Fibroblast of villous mesenchyme (primary cell): ENCODE measurements around the gene KATNBL1. TPM values are rescaled to one million over a fixed set of nuclear protein-coding genes. Genes with fewer than 3 reads are reported as not detected.

ENCODE experiments used
- DNase-seq: peaks from one replicate; pipeline ENCODE4 v3.0.0-alpha.2; 2010; ENCODE audit warnings: low read depth
- H3K4me3 ChIP-seq: 2 replicates; pipeline ENCODE4 v1.5.1; 2011; ENCODE audit warnings: low read depth, mild to moderate bottlenecking, low read length
- CTCF ChIP-seq: IDR thresholded peaks from 2 replicates; pipeline ENCODE4 v1.5.1; 2012; ENCODE audit warnings: low read depth, mild to moderate bottlenecking, low read length; ENCODE audit not compliant: insufficient read depth
- total RNA-seq: library from RNA; depleted of rRNA; stranded (reverse); fragments of >200 nt; gene quantifications from 2 replicates; pipeline ENCODE4 v1.2.3, GENCODE V29; 2012

Gene KATNBL1, protein sequence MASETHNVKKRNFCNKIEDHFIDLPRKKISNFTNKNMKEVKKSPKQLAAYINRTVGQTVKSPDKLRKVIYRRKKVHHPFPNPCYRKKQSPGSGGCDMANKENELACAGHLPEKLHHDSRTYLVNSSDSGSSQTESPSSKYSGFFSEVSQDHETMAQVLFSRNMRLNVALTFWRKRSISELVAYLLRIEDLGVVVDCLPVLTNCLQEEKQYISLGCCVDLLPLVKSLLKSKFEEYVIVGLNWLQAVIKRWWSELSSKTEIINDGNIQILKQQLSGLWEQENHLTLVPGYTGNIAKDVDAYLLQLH
- total RNA-seq, result 53.8 and 70.4 TPM in 2 replicates

- peak within 1 kb of the TSS; percentile 80 for H3K4me3 ChIP-seq
- peak; percentile 92 for DNase-seq
- TF ChIP-seq CTCF, result peak; percentile 92
Observed at GRCh38 chr15:34209421-34210282, at the start of gene KATNBL1. Gene KATNBL1, minus strand, starts transcription at chr15:34210096. Its CDS starts 46,420 bp downstream, at chr15:34163676.

DNA sequence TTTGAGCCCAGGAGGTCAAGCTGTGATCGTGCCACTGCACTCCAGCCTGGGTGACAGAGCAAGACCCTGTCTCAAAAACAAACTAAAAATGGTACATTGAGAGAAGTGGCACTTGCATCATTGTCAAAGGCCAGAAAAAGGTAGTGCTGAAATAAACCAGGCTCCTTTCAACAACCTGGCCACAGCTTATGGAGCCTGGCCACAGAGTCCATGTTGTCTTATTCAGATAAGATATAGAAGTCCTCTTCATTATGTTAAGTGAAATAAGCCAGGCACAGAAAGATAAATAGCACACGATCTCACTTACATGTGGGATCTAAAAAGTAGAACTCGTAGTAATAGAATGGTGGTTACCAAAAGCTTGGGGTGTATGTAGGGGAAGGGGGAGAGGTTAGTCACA lies 49.7 kb upstream of the KATNBL1 start:
- no peak for TF ChIP-seq CTCF
- H3K4me3 ChIP-seq, result no peak overlapping the region
- DNase-seq, result no peak

- no peak overlapping the region for H3K4me3 ChIP-seq
- no peak for TF ChIP-seq CTCF
- no peak for DNase-seq
Observed at GRCh38 chr15:34258151-34258550, 48.3 kb upstream of the KATNBL1 start.

GRCh38 chr15:34252545-34252944 lies 42.6 kb upstream of the KATNBL1 start:
- DNase-seq, result no peak
- TF ChIP-seq CTCF, result no peak
- H3K4me3 ChIP-seq, result no peak overlapping the region

DNA sequence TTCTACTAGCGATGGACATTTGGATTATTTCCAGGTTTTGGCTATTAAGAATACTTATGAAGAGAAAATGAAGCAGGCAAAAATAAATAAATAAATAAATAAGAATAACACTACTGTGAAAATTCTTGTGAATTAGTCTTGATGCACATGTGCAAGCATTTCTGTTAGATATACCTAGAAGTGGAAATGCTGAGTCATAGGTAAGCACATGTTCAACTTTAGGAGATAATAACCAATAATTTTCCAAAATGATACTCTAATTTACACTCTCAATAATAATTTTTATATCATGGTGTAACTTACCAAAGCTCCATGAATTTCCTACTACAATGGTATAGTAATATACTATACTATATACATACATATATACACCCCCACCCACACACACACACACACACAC lies 38.3 kb upstream of the KATNBL1 start:
- DNase-seq, result no peak
- TF ChIP-seq CTCF, result no peak
- H3K4me3 ChIP-seq, result no peak overlapping the region

- TF ChIP-seq CTCF, result no peak
- no peak overlapping the region for H3K4me3 ChIP-seq
- no peak for DNase-seq
Observed at GRCh38 chr15:34246276-34246976, 36.5 kb upstream of the KATNBL1 start.
